T-helper 22 cell (primary cell): ENCODE data around the gene CDKAL1.
"Not testable (repeated sequence)": the region's sequence is repeated elsewhere in the genome, so short reads cannot be mapped to it uniquely, and the experiment has no call there.

ENCODE experiments used
- DNase-seq: peaks from one replicate; pipeline ENCODE4 v3.0.0-alpha.2; 2020; ENCODE audit warnings: low read depth

Gene CDKAL1

GRCh38 chr6:20554817-20555216 lies 20.6 kb downstream of the CDKAL1 start:
- DNase-seq, result no peak

GRCh38 chr6:20559924-20560551 lies 25.8 kb downstream of the CDKAL1 start:
- DNase-seq, result no peak

DNA sequence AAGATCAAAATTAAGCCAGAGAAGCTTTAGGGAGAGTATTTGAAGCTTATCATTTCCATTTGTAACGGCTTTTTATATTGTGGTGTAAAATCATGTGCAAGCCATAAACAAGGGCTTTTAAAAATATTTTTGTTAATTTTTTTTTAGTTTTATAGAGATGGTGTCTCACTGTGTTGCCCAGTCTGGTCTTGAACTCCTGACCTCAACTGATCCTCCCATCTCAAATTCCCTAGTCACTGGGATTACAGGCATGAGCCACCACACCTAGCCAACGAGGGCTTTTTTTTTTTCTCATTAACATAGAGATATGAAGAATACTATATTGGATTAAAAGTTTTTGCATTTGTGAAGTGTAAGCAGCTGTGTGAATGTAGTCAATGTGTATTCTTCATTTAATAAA lies 29.1 kb downstream of the CDKAL1 start:
- no peak for DNase-seq

DNA sequence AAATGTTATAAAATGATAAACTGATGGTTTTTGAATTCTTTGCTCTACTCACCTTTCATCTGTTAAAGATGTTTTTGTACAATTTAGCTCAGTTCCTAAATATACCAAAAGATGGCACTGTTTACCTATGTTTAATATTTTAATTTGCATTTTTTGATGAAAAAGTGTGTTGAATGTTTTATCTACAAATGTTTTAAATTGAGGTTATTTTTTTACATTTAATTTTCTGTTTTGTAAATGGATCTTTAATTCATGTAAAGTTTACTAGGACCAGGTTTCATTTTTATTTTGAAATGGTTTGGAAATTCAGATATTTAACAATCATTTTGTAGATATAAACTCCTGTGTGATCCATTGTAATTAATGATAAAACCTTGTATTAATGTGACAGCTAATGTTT lies 30.0 kb downstream of the CDKAL1 start:
- DNase-seq, result no peak

GRCh38 chr6:20564777-20565176 lies 30.5 kb downstream of the CDKAL1 start:
- DNase-seq, result no peak

DNA sequence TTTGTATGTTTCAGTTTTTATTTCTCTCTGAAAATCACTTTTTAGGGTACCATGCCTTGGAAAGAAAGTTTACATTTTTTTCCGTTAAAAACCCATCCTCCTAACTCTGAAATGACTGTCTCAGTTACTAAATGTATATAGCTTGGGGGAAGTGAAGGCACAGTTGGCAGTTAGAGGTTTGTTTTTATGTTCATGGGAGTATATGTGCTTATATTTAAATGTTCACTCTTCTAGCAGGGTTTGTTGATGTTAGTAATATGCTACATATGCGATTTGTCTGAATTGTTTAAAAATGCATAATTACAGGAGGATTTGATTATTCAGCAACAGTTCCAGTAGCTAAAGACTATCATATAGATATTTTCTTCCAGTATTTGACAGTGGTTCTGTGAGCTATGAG lies 31.1 kb downstream of the CDKAL1 start:
- no peak for DNase-seq

DNA sequence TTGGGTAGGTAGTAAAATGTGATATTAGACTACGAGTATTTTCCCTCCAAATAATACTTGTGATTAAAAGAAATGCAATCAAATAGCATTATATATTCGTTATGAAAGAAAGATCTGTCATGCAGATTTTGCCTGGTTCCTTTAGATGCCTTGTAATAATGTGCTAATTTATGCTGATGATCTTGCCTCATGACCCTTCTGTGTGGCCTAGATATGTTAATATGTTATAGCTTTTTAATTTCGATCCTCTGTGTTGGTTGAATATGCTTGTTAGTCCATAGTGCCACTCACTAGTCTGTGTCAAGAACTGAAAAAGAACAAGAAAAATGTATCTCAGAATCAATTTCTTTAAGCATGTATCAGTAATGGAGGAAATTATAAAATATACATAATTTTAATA lies 31.9 kb downstream of the CDKAL1 start:
- DNase-seq, result no peak

GRCh38 chr6:20569000-20569610 lies 34.8 kb downstream of the CDKAL1 start:
- no peak for DNase-seq

DNA sequence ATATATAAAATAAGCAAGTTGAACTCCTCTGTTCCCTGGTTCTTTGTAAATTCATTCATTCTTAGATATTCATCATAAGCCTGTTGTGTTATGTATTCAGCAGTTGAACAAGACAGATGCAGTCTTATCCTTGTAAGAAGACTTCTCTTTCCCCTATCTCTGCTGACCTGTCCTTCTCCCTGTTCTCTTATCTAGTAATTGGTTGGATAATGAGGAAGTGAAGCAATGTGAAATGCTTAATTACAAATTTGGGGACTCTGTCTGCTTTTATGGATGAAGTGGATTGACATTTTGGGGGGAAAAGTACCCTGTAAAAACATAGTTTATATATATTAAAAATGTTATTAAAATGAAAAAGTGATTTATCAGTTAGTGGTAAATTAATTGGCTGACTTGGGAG lies 37.0 kb downstream of the CDKAL1 start:
- no peak for DNase-seq

GRCh38 chr6:20572288-20572687 lies 38.0 kb downstream of the CDKAL1 start:
- DNase-seq, result no peak

GRCh38 chr6:20572940-20573339 lies 38.7 kb downstream of the CDKAL1 start:
- no peak for DNase-seq

DNA sequence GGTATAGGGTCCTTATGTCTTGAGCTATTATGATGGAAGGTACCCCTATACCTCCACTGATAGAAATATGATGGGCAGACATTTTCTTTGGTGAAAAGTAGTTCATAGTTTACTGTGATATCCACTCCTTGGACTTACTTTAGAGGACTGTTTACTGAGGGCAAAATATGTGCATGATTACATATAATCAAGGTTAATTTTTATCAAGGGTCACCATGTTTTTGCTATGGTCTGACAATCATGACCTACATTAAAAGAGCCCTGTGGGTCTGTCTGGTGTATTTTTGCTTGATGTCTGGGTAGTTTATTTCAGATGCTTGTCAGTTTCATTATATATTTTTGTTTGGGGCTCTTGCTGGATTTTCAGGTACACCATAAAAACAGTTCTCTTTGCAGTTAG lies 40.1 kb downstream of the CDKAL1 start:
- no peak for DNase-seq

DNA sequence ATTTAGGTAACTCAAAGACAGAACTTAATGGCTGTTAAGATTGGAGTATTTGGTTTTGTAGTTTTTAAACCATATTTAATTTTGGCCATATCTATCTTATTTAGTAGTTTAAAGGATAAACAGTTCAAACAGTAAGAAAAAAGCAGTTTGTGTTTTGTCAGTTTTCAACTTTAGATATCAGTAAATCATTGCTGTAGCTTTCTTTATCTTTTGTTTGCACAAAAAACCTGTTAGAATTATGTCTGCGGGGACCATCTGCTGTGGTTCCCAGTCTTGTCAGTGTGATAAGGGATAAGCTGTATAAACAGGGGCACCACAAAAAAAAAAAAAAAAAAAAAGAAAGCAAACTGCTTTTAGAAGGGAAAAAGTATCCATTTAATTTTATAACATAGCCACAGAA lies 40.9 kb downstream of the CDKAL1 start:
- DNase-seq, result no peak

GRCh38 chr6:20575704-20576451 lies 41.6 kb downstream of the CDKAL1 start:
- no peak for DNase-seq

DNA sequence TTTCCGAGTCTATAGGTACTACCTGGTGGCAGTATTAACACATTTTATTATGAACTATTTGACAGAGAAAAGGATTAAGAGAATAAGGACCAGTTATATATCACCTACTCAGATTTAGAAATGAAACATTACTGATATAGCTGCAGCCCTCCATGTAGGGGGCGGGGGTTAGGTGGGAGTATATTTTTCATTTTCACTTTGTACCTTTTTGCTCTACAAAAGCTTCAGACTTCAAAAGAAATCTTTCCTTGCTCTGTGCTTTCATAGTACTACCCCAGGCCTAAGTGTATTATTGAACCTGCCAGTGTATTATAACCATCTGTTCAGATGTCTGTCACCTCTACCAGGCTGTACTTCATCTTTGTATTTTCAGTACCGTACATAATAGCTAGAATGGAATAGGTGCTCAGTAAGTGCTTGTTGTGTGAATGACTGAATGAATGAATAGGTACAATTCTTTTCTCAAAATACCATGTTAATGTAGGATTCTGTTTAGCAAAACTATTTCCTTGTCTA lies 43.0 kb downstream of the CDKAL1 start:
- DNase-seq, result no peak

DNA sequence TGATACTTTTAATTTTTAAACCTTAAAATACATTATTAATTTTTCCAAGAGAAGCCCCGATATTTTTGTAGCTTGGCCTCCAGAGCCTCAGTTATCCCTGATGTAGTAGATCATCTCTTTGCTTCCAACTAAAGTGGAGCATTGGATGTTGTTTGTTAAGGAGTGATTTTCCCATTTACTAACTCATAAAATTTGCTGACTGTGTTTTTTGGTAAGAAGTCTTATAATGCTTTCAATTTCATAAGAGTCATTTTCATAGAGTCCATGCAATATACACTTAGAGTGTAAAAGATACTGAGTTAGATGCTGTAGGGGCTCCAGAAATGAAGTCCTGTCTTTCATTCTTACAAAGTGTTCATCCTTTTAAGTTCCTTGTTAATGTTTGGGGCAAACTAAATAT lies 46.8 kb downstream of the CDKAL1 start:
- no peak for DNase-seq

DNA sequence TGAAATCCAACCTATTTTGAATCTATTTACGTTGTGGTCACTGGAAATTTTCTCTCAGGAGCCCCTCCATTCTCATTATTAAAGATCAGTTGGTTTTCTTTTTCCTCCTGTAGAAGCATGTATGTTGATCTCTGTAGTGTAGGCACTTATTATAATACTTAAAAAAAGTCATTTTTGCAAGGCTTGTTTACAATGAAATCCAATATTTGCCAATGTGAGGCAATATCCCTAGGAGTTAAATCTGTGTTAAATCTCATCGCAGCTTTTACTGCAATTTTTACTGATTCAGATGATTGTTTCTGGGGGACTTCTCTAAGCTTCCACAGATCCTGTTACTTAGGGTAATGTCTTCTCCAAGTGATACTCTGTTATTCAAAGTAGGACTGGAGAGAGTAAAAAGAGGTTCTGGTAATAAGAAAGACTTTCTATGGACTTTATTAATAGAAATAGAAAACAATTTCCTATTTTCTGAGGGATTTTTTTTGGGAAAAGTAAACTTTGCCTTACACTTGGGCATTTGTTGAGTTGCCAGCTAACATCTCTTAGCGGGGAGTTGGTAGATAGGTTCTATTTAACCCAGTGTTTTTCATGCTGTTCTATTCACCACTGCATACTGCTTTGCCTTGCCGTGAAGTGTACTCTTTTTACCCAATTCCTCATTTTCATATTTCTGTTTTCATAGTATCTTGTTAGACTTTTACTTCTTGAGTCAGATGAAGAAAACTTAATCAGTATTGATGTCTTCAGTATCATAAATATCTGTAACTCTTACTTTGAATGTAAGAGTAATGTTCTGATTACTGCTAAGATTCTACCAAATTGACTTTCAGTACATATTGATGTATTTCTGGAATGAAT lies 48.6 kb downstream of the CDKAL1 start:
- no peak for DNase-seq

- no peak for DNase-seq
These were observed 49.2 kb downstream of the CDKAL1 start for GRCh38 chr6:20583444-20583800.

DNA sequence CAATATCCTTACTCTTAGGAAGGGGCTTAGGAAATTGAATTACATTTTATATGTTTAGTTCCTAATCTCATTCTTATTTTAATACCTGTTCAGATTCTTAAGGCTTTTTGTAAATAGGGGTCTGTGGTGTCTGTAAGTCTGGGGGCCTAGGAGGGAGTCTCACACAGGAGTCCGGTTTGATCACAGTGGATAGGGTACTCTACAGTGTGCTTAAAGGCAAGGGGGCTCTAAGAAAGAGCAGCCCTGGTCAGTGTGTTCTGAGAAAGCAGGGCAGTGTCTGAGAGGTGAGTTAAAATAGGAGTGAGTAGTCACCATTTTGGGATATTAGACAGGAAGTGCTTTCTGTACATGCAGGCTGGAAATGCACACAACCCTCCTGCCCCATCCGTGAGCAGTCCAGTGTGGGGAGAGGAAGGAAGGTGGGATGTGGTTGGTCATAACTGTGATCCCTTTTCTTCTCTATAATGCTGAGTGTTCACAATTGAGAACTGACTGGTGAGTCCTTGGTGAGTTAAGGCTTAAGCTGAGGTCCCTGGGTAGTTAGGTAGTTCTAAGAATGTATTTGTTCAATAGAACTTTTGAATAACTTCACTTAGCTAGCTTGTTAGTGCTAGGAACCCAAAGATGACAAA lies 50.0 kb downstream of the CDKAL1 start:
- DNase-seq, result no peak

DNA sequence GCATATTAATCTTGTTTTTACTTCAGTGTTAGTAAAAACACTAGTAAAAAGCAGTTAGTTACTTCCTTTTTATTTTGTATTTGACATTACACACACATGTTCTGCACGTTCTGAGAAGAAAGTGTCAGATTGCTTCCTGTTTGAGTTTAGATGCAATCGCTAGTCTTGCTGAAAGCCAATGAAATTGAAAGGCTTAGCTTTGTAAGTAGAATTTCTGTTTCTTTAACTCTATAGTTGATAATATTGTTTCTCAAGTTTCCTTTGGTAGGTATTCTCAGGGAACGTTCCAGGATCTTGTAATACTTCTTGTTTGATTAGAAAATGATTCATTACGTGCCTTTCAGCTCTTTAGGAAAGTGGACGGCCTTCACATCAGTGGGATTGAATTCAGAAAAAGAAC lies 55.0 kb downstream of the CDKAL1 start:
- no peak for DNase-seq

DNA sequence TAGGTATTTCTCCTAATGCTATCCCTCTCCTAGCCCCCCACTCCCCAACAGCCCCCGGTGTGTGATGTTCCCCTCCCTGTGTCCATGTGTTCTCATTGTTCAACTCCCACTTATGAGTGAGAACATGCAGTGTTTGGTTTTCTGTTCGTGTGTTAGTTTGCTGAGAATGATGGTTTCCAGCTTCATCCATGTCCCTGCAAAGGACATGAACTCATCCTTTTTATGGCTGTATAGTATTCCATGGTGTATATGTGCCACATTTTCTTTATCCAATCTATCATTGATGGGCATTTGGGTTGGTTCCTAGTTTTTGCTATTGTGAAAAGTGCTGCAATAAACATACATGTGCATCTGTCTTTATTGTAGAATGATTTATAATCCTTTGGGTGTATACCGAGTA lies 56.2 kb downstream of the CDKAL1 start:
- DNase-seq, result not testable (repeated sequence)

DNA sequence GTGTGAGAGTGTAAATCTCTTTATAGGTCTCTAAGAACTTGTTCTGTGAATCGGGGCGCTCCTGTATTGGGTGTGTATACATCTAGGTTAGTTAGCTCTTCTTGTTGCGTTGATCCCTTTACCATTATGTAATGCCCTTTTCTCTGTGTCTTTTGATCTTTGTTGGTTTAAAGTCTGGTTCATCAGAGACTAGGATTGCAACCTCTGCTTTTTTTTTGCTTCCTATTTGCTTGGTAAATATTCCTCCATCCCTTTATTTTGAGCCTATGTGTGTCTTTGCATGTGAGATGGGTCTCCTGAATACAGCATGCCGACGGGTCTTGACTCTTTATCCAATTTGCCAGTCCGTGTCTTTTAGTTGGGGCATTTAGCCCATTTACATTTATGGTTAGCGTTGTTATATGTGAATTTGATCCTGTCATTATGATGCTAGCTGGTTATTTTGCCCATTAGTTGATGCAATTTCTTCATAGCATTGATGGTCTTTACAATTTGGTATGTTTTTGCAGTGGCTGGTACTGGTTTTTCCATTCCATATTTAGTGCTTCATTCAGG lies 60.1 kb downstream of the CDKAL1 start:
- DNase-seq, result not testable (repeated sequence)
